Keratinocyte (primary cell): ENCODE data around the gene DLG5. TPM values are rescaled to one million over a fixed set of nuclear protein-coding genes. Genes with fewer than 3 reads are reported as not detected.

Source experiments
- DNase-seq: peaks from one replicate; pipeline ENCODE4 v3.0.0-alpha.2; 2011; ENCODE audit warnings: low read depth, missing footprints, low spot score
- FAIRE-seq: peaks from 2 replicates; lab custom pipeline; 2011; peaks lifted over from hg19 to GRCh38; lab: Jason Lieb, UNC
- H2AFZ ChIP-seq: 2 replicates; pipeline ENCODE4 v1.6.0; 2012; ENCODE audit warnings: low read length, control low read depth, inconsistent platforms; ENCODE audit not compliant: control insufficient read depth
- H3K27ac ChIP-seq: 2 replicates; pipeline ENCODE4 v1.5.1; 2011; ENCODE audit warnings: low read length; ENCODE audit not compliant: control insufficient read depth, insufficient read depth
- H3K27me3 ChIP-seq: 3 replicates; pipeline ENCODE4 v1.6.0; 2011; ENCODE audit warnings: low read length; ENCODE audit not compliant: control insufficient read depth, insufficient read depth; ENCODE audit errors: extremely low read depth
- H3K36me3 ChIP-seq, 2 experiments: 2 replicates in 1 of 2; 3 replicates in 1 of 2; pipeline ENCODE4 v1.5.1; 2011; ENCODE audit warnings: low read length in 2 of 2, mild to moderate bottlenecking in 1 of 2; ENCODE audit not compliant: control insufficient read depth in 2 of 2, insufficient read depth in 2 of 2; ENCODE audit errors: extremely low read depth in 1 of 2
- H3K4me1 ChIP-seq: 3 replicates; pipeline ENCODE4 v1.5.1; 2011; ENCODE audit warnings: low read length; ENCODE audit not compliant: control insufficient read depth, insufficient read depth; ENCODE audit errors: extremely low read depth
- H3K4me2 ChIP-seq: 3 replicates; pipeline ENCODE4 v1.6.0; 2011; ENCODE audit warnings: low read depth, low read length; ENCODE audit not compliant: control insufficient read depth, insufficient read depth; ENCODE audit errors: extremely low read depth
- H3K4me3 ChIP-seq, 3 experiments: fragments of 200-600 bp in 1 of 3; sonication (generic) in 1 of 3; 2 replicates in 2 of 3; 3 replicates in 1 of 3; pipeline ENCODE4 v1.5.1; 2011 to 2016; ENCODE audit warnings: low read length in 3 of 3, mild to moderate bottlenecking in 3 of 3, control low read depth in 2 of 3, inconsistent platforms in 1 of 3, low read depth in 1 of 3, mixed read lengths in 1 of 3, mixed run types in 1 of 3, moderate library complexity in 1 of 3; ENCODE audit not compliant: control insufficient read depth in 2 of 3, insufficient read depth in 2 of 3; ENCODE audit errors: extremely low read depth in 1 of 3
- H3K79me2 ChIP-seq: 2 replicates; pipeline ENCODE4 v1.6.0; 2012; ENCODE audit warnings: low read length; ENCODE audit not compliant: control insufficient read depth, insufficient read depth
- H3K9ac ChIP-seq: 3 replicates; pipeline ENCODE4 v1.6.0; 2011; ENCODE audit warnings: low read length; ENCODE audit not compliant: control insufficient read depth, insufficient read depth; ENCODE audit errors: extremely low read depth
- H3K9me1 ChIP-seq: 3 replicates; pipeline ENCODE4 v1.6.0; 2011; ENCODE audit warnings: low read length; ENCODE audit not compliant: control insufficient read depth, insufficient read depth; ENCODE audit errors: extremely low read depth
- H3K9me3 ChIP-seq: 2 replicates; pipeline ENCODE4 v1.5.1; 2012; ENCODE audit warnings: low read depth, low read length; ENCODE audit not compliant: control insufficient read depth
- H4K20me1 ChIP-seq: 3 replicates; pipeline ENCODE4 v1.6.0; 2011; ENCODE audit warnings: low read length; ENCODE audit not compliant: control insufficient read depth, insufficient read depth; ENCODE audit errors: extremely low read depth
- CTCF ChIP-seq, 3 experiments: IDR thresholded peaks in 1 of 3; conservative IDR thresholded peaks in 1 of 3; optimal IDR thresholded peaks in 1 of 3; 2 replicates in 2 of 3; 3 replicates in 1 of 3; pipeline versions ENCODE3 to v1.5.1; 2011; ENCODE audit warnings: low read length in 3 of 3, mild to moderate bottlenecking in 3 of 3, moderate library complexity in 2 of 3, control low read depth in 1 of 3, inconsistent platforms in 1 of 3; ENCODE audit not compliant: insufficient read depth in 2 of 3; ENCODE audit errors: extremely low read depth in 1 of 3
- EZH2 ChIP-seq: IDR thresholded peaks from one replicate; pipeline ENCODE4 v1.6.1; 2012; ENCODE audit warnings: inconsistent platforms, mild to moderate bottlenecking, low read length, moderate library complexity
- dilution Hi-C: fragments of 300-500 bp; cut with MboI; formaldehyde crosslinking; loops from one replicate; pipeline ENCODE4 v1.7.0; 2020; ENCODE audit warnings: low sequenced_read_pairs; ENCODE audit not compliant: extremely low pct_ligation_motif_present
- polyA plus RNA-seq, 5 experiments: library from polyadenylated mRNA; depleted of rRNA in 3 of 5; stranded (reverse) in 3 of 5; stranded (forward) in 1 of 5; unstranded in 1 of 5; fragments of >200 nt; gene quantifications; 1 replicate in 1 of 5; 2 replicates in 3 of 5; 3 replicates in 1 of 5; pipeline versions ENCODE4 v1.2.1 to v1.2.3, GENCODE V29; 2011 to 2012; ENCODE audit warnings: missing spikeins in 2 of 5, low read depth in 1 of 5, low replicate concordance in 1 of 5

DLG5 gene
- polyA plus RNA-seq, 1 donor (not counting 4 experiments of a cell fraction or from before 2014, with no cell fraction given), result 17.2 TPM

GRCh38 chr10:77919713-77920108, 6.8 kb downstream of the DLG5 start:
- peaks cover 8% of the 10 kb centered on the region for H3K9me1 ChIP-seq
- TF ChIP-seq EZH2 (no peak), CTCF (optimal IDR thresholded peaks at IDR 0.05 in 1 of 3, IDR thresholded peaks at IDR 0.05 in 1 of 3, conservative IDR thresholded peaks at IDR 0.05 in 1 of 3; ENCODE audit: extremely low read depth in 1 of 3, insufficient read depth in 2 of 3, low read length in 3 of 3) (no peak)
- H3K4me3 ChIP-seq, result no peak overlapping the region
- H3K4me1 ChIP-seq, result peaks cover 35% of the 10 kb centered on the region
- no peaks in the 10 kb centered on the region for H3K27me3 ChIP-seq
- peak overlapping the region; percentile 40 for H3K4me2 ChIP-seq
- no peak overlapping the region for H3K27ac ChIP-seq
- H3K36me3 ChIP-seq, result peaks cover 3 to 11% of the 10 kb centered on the region in 2 experiments
- peaks cover 96% of the 10 kb centered on the region for H3K79me2 ChIP-seq
- H3K9me3 ChIP-seq, result no peaks in the 10 kb centered on the region
- H4K20me1 ChIP-seq, result peaks cover 17% of the 10 kb centered on the region
- FAIRE-seq (peak; percentile 89), DNase-seq (peak; percentile 73)
- no peak overlapping the region for H3K9ac ChIP-seq
- dilution Hi-C loops, result no loop called here
- no peak overlapping the region for H2AFZ ChIP-seq

- Histone ChIP-seq H3K27me3 (no peaks in the 10 kb centered on the region), H3K36me3 (peaks cover 1 to 3% of the 10 kb centered on the region in 2 experiments), H3K27ac (no peak overlapping the region), H3K4me1 (peaks cover 11% of the 10 kb centered on the region), H3K4me3 (no peak overlapping the region), H3K9me3 (no peaks in the 10 kb centered on the region), H3K9me1 (peaks cover 2% of the 10 kb centered on the region), H3K79me2 (peaks cover 95% of the 10 kb centered on the region), H4K20me1 (peaks cover 21% of the 10 kb centered on the region), H3K4me2 (no peak overlapping the region), H3K9ac (no peak overlapping the region), H2AFZ (no peak overlapping the region)
- dilution Hi-C loops, result no loop called here
- DNase-seq (no peak), FAIRE-seq (no peak)
- TF ChIP-seq EZH2 (no peak), CTCF (optimal IDR thresholded peaks at IDR 0.05 in 1 of 3, IDR thresholded peaks at IDR 0.05 in 1 of 3, conservative IDR thresholded peaks at IDR 0.05 in 1 of 3; ENCODE audit: extremely low read depth in 1 of 3, insufficient read depth in 2 of 3, low read length in 3 of 3) (no peak)
Measured at GRCh38 chr10:77915319-77916105, 11.0 kb downstream of the DLG5 start.
